H9 (cell line): Measurements from ENCODE around the gene EXOSC2. TPM values are rescaled to one million over a fixed set of nuclear protein-coding genes. Genes with fewer than 3 reads are reported as not detected.

ENCODE experiments used
- DNase-seq: peaks from one replicate; pipeline ENCODE4 v3.0.0-alpha.2; 2017
- H2AFZ ChIP-seq: one replicate; pipeline ENCODE4 v1.6.1; 2013; ENCODE audit warnings: mild to moderate bottlenecking, low read length, control low read depth, moderate library complexity
- H2AK5ac ChIP-seq: 2 replicates; pipeline ENCODE4 v1.6.1; 2013; ENCODE audit warnings: low read length, control low read depth, mixed read lengths; ENCODE audit not compliant: insufficient read length
- H2BK120ac ChIP-seq: one replicate; pipeline ENCODE4 v1.6.1; 2013; ENCODE audit warnings: low read depth, mild to moderate bottlenecking, low read length, control low read depth, inconsistent platforms; ENCODE audit not compliant: poor library complexity, severe bottlenecking
- H2BK12ac ChIP-seq: 2 replicates; pipeline ENCODE4 v1.6.1; 2013; ENCODE audit warnings: low read length, control low read depth, mixed read lengths, low read depth; ENCODE audit not compliant: insufficient read length
- H2BK15ac ChIP-seq: 2 replicates; pipeline ENCODE4 v1.6.1; 2013; ENCODE audit warnings: low read depth, low read length, control low read depth
- H2BK20ac ChIP-seq: one replicate; pipeline ENCODE4 v1.6.1; 2013; ENCODE audit warnings: low read depth, mild to moderate bottlenecking, low read length, control low read depth, inconsistent platforms; ENCODE audit not compliant: poor library complexity, severe bottlenecking
- H2BK5ac ChIP-seq: 2 replicates; pipeline ENCODE4 v1.6.1; 2013; ENCODE audit warnings: low read length, control low read depth, mixed read lengths; ENCODE audit not compliant: insufficient read length
- H3K14ac ChIP-seq: 2 replicates; pipeline ENCODE4 v1.6.1; 2013; ENCODE audit warnings: low read length, control low read depth; ENCODE audit not compliant: insufficient read depth
- H3K18ac ChIP-seq: 2 replicates; pipeline ENCODE4 v1.6.1; 2013; ENCODE audit warnings: low read depth, mild to moderate bottlenecking, mixed read lengths, low read length, control low read depth; ENCODE audit not compliant: insufficient read length
- H3K23ac ChIP-seq: 2 replicates; pipeline ENCODE4 v1.6.1; 2013; ENCODE audit warnings: low read length, control low read depth, mixed read lengths, low read depth; ENCODE audit not compliant: insufficient read length
- H3K23me2 ChIP-seq: 2 replicates; pipeline ENCODE4 v1.6.1; 2013; ENCODE audit warnings: low read depth, mild to moderate bottlenecking, mixed read lengths, low read length, control low read depth; ENCODE audit not compliant: insufficient read length, poor library complexity, severe bottlenecking
- H3K27ac ChIP-seq: 2 replicates; pipeline ENCODE4 v1.5.1; 2013; ENCODE audit warnings: low read length, control low read depth, mixed read lengths, low read depth; ENCODE audit not compliant: insufficient read length
- H3K27me3 ChIP-seq: 2 replicates; pipeline ENCODE4 v1.6.1; 2013; ENCODE audit warnings: low read length, control low read depth, inconsistent platforms; ENCODE audit not compliant: insufficient read depth
- H3K4ac ChIP-seq: 2 replicates; pipeline ENCODE4 v1.6.1; 2013; ENCODE audit warnings: low read depth, mild to moderate bottlenecking, control low read depth, inconsistent platforms, low read length, moderate library complexity
- H3K4me1 ChIP-seq: 2 replicates; pipeline ENCODE4 v1.6.1; 2013; ENCODE audit warnings: low read length, control low read depth, inconsistent platforms; ENCODE audit not compliant: insufficient read depth
- H3K4me2 ChIP-seq: 2 replicates; pipeline ENCODE4 v1.6.1; 2013; ENCODE audit warnings: low read length, control low read depth, mixed read lengths; ENCODE audit not compliant: insufficient read length, insufficient read depth
- H3K56ac ChIP-seq: 2 replicates; pipeline ENCODE4 v1.6.1; 2013; ENCODE audit warnings: low read depth, mild to moderate bottlenecking, mixed read lengths, low read length, control low read depth; ENCODE audit not compliant: insufficient read length
- H3K79me1 ChIP-seq: 2 replicates; pipeline ENCODE4 v1.6.1; 2013; ENCODE audit warnings: low read depth, mild to moderate bottlenecking, moderate library complexity, low read length, control low read depth, inconsistent platforms; ENCODE audit not compliant: insufficient read depth, poor library complexity, severe bottlenecking
- H3K79me2 ChIP-seq: 2 replicates; pipeline ENCODE4 v1.6.1; 2013; ENCODE audit warnings: low read length, control low read depth, inconsistent platforms; ENCODE audit not compliant: insufficient read depth
- H3K9ac ChIP-seq: 2 replicates; pipeline ENCODE4 v1.6.1; 2013; ENCODE audit warnings: low read length, control low read depth, mixed read lengths; ENCODE audit not compliant: insufficient read length; ENCODE audit errors: extremely low read depth
- H3K9me3 ChIP-seq: one replicate; pipeline ENCODE4 v1.6.1; 2013; ENCODE audit warnings: low read depth, low read length, inconsistent platforms; ENCODE audit not compliant: control insufficient read depth
- H3T11ph ChIP-seq: one replicate; pipeline ENCODE4 v1.6.1; 2013; ENCODE audit warnings: mild to moderate bottlenecking, low read length, control low read depth, inconsistent platforms
- H4K20me1 ChIP-seq: one replicate; pipeline ENCODE4 v1.6.1; 2013; ENCODE audit not compliant: control insufficient read depth, insufficient read length, insufficient read depth
- H4K5ac ChIP-seq: 2 replicates; pipeline ENCODE4 v1.6.1; 2013; ENCODE audit warnings: low read depth, mild to moderate bottlenecking, mixed read lengths, low read length, control low read depth; ENCODE audit not compliant: insufficient read length
- H4K8ac ChIP-seq: replicated peaks from 2 replicates; pipeline ENCODE4 v1.6.1; 2013; ENCODE audit warnings: low read length, control low read depth, mixed read lengths, low read depth; ENCODE audit not compliant: insufficient read length
- H4K91ac ChIP-seq: 2 replicates; pipeline ENCODE4 v1.6.1; 2013; ENCODE audit warnings: low read depth, mild to moderate bottlenecking, moderate library complexity, mixed read lengths, low read length, control low read depth; ENCODE audit not compliant: insufficient read length
- H3K27ac Mint-ChIP-seq, 3 experiments: 2 replicates in 2 of 3; 3 replicates in 1 of 3; pipeline ENCODE4 v1.8.0; 2020 to 2021; ENCODE audit warnings: mixed read lengths in 3 of 3, mild to moderate bottlenecking in 1 of 3, moderate library complexity in 1 of 3
- H3K27me3 Mint-ChIP-seq: 2 replicates; pipeline ENCODE4 v1.8.0; 2021; ENCODE audit warnings: low read depth, mild to moderate bottlenecking, moderate library complexity, mixed read lengths
- H3K36me3 Mint-ChIP-seq, 3 experiments: 2 replicates in 2 of 3; 3 replicates in 1 of 3; pipeline ENCODE4 v1.8.0; 2020 to 2021; ENCODE audit warnings: low read depth in 3 of 3, mixed read lengths in 3 of 3; ENCODE audit not compliant: insufficient read depth in 1 of 3
- H3K4me1 Mint-ChIP-seq, 2 experiments: 2 replicates each; pipeline ENCODE4 v1.8.0; 2020; ENCODE audit warnings: mixed read lengths in 2 of 2
- H3K4me3 Mint-ChIP-seq, 2 experiments: 2 replicates in 1 of 2; 3 replicates in 1 of 2; pipeline ENCODE4 v1.8.0; 2020 to 2021; ENCODE audit warnings: mild to moderate bottlenecking in 2 of 2, mixed read lengths in 2 of 2, moderate library complexity in 1 of 2
- H3K9me3 Mint-ChIP-seq, 2 experiments: 2 replicates in 1 of 2; 3 replicates in 1 of 2; pipeline ENCODE4 v1.8.0; 2020; ENCODE audit warnings: mild to moderate bottlenecking in 2 of 2, mixed read lengths in 2 of 2, moderate library complexity in 1 of 2
- CTCF ChIP-seq: fragments of 200-600 bp; sonication (generic); conservative IDR thresholded peaks from 3 replicates; pipeline ENCODE4 v1.8.0; 2021; ENCODE audit warnings: antibody characterized with exemption, mild to moderate bottlenecking
- WGBS: extraction: QIAGEN DNeasy Blood & Tissue Kit; methylation state at CpG from one replicate; pipeline ENCODE4 v1.1.7; 2013; ENCODE audit warnings: missing lambda C conversion rate, low lambda C conversion rate, mixed read lengths; ENCODE audit not compliant: insufficient read length; ENCODE audit errors: extremely low coverage; 5-methylcytosine and 5-hydroxymethylcytosine counted together
- total RNA-seq: library from RNA; stranded (reverse); gene quantifications from 2 replicates; pipeline ENCODE4 v1.2.1, GENCODE V29; 2021

The EXOSC2 gene
- total RNA-seq, 1 experiment from 2014 or later, result 94.5 TPM

GRCh38 chr9:130666393-130667119 lies 27.0 kb upstream of the EXOSC2 start:
- Mint-ChIP-seq H3K9me3 (no peaks in the 10 kb centered on the region; a peak in 3 of 5 replicates), H3K36me3 (peaks cover 0 to 1% (median 0%) of the 10 kb centered on the region in 3 experiments; a peak in 2 of 7 replicates), H3K27me3 (peaks cover 97% of the 10 kb centered on the region), H3K4me1 (peaks cover 14 to 32% of the 10 kb centered on the region in 2 experiments), H3K4me3 (peak overlapping the region in 1 of 2 experiments; percentile 73; a peak in 3 of 5 replicates), H3K27ac (no peak overlapping the region)
- DNase-seq, result peak; percentile 44
- H2AK5ac ChIP-seq, result no peak overlapping the region
- peaks cover 67% of the 10 kb centered on the region for H3K27me3 ChIP-seq
- H3K56ac ChIP-seq, result no peak overlapping the region
- H3K23ac ChIP-seq, result no peak overlapping the region
- no peak overlapping the region for H4K91ac ChIP-seq
- no peak overlapping the region for H2BK120ac ChIP-seq
- no peak overlapping the region for H2AFZ ChIP-seq
- WGBS, result no CpG with 5 or more reads among the region's 60 CpGs
- no peak overlapping the region for H2BK15ac ChIP-seq
- H3K14ac ChIP-seq, result no peak overlapping the region
- no peak overlapping the region for H3K18ac ChIP-seq
- no peak overlapping the region for H2BK5ac ChIP-seq
- H3K79me2 ChIP-seq, result no peaks in the 10 kb centered on the region
- no peak overlapping the region for H3T11ph ChIP-seq
- no peak overlapping the region for H2BK12ac ChIP-seq
- H3K79me1 ChIP-seq, result no peaks in the 10 kb centered on the region
- no peaks in the 10 kb centered on the region; the same call in 1 of the 2 replicates for H3K4me1 ChIP-seq
- no peaks in the 10 kb centered on the region for H3K9me3 ChIP-seq
- H3K9ac ChIP-seq, result no peak overlapping the region
- no peak overlapping the region for H3K4ac ChIP-seq
- H2BK20ac ChIP-seq, result no peak overlapping the region
- H3K27ac ChIP-seq, result no peak overlapping the region
- no peak overlapping the region for H4K8ac ChIP-seq
- H3K23me2 ChIP-seq, result peaks cover 8% of the 10 kb centered on the region
- H3K4me2 ChIP-seq, result peak overlapping the region; percentile 11
- H4K20me1 ChIP-seq, result no peaks in the 10 kb centered on the region
- H4K5ac ChIP-seq, result no peak overlapping the region
- no peak for TF ChIP-seq CTCF
